Trophoblast cell (in vitro differentiated cells and primary cell): ENCODE measurements around the gene OSM.

Source experiments
- DNase-seq, 2 donors: peaks; one replicate each; pipeline ENCODE4 v3.0.0-alpha.2; 2016
- H2AFZ ChIP-seq: 2 replicates; pipeline ENCODE4 v1.6.1; 2013; ENCODE audit warnings: low read length, moderate library complexity, mild to moderate bottlenecking; ENCODE audit not compliant: insufficient read depth, poor library complexity
- H2AK5ac ChIP-seq: 2 replicates; pipeline ENCODE4 v1.6.1; 2013; ENCODE audit warnings: mild to moderate bottlenecking, low read length
- H2BK120ac ChIP-seq: 2 replicates; pipeline ENCODE4 v1.6.1; 2013; ENCODE audit warnings: low read length, mild to moderate bottlenecking, moderate library complexity; ENCODE audit not compliant: insufficient read depth, poor library complexity
- H2BK12ac ChIP-seq: 2 replicates; pipeline ENCODE4 v1.6.1; 2013; ENCODE audit warnings: mild to moderate bottlenecking, low read length, moderate library complexity
- H2BK5ac ChIP-seq: 2 replicates; pipeline ENCODE4 v1.6.1; 2013; ENCODE audit warnings: low read length, low read depth, moderate library complexity, mild to moderate bottlenecking; ENCODE audit not compliant: poor library complexity
- H3K14ac ChIP-seq: 2 replicates; pipeline ENCODE4 v1.6.1; 2013; ENCODE audit warnings: mild to moderate bottlenecking, low read length
- H3K18ac ChIP-seq: 2 replicates; pipeline ENCODE4 v1.6.1; 2013; ENCODE audit warnings: mild to moderate bottlenecking, low read length
- H3K23ac ChIP-seq: 2 replicates; pipeline ENCODE4 v1.6.1; 2013; ENCODE audit warnings: low read length
- H3K27ac ChIP-seq: 2 replicates; pipeline ENCODE4 v1.5.1; 2013; ENCODE audit warnings: low read depth, mild to moderate bottlenecking, inconsistent platforms, low read length, moderate library complexity
- H3K27me3 ChIP-seq: 2 replicates; pipeline ENCODE4 v1.6.1; 2013; ENCODE audit warnings: inconsistent platforms, mild to moderate bottlenecking, low read length, moderate library complexity; ENCODE audit not compliant: insufficient read depth
- H3K36me3 ChIP-seq, 2 experiments: 1 replicate in 1 of 2; 2 replicates in 1 of 2; pipeline ENCODE4 v1.6.1; 2013; ENCODE audit warnings: low read length in 2 of 2, mild to moderate bottlenecking in 2 of 2, moderate library complexity in 1 of 2; ENCODE audit not compliant: insufficient read depth in 2 of 2, control insufficient read depth in 1 of 2
- H3K4ac ChIP-seq: 2 replicates; pipeline ENCODE4 v1.6.1; 2013; ENCODE audit warnings: low read depth, mild to moderate bottlenecking, low read length, moderate library complexity
- H3K4me1 ChIP-seq, 2 experiments: 1 replicate in 1 of 2; 2 replicates in 1 of 2; pipeline ENCODE4 v1.6.1; 2013; ENCODE audit warnings: low read length in 2 of 2, mild to moderate bottlenecking in 2 of 2, moderate library complexity in 1 of 2; ENCODE audit not compliant: insufficient read depth in 2 of 2, control insufficient read depth in 1 of 2
- H3K4me2 ChIP-seq: 2 replicates; pipeline ENCODE4 v1.6.1; 2013; ENCODE audit warnings: inconsistent platforms, mild to moderate bottlenecking, low read length, moderate library complexity
- H3K4me3 ChIP-seq: 2 replicates; pipeline ENCODE4 v1.5.1; 2013; ENCODE audit warnings: mild to moderate bottlenecking, low read depth, low read length, inconsistent platforms
- H3K79me1 ChIP-seq: one replicate; pipeline ENCODE4 v1.6.1; 2013; ENCODE audit warnings: low read length
- H3K79me2 ChIP-seq: 2 replicates; pipeline ENCODE4 v1.6.1; 2013; ENCODE audit warnings: low read length, mild to moderate bottlenecking; ENCODE audit not compliant: control insufficient read depth, insufficient read depth, poor library complexity
- H3K9ac ChIP-seq: 2 replicates; pipeline ENCODE4 v1.6.1; 2013; ENCODE audit warnings: mild to moderate bottlenecking, low read length
- H3K9me3 ChIP-seq: 2 replicates; pipeline ENCODE4 v1.6.1; 2013; ENCODE audit warnings: low read depth, mild to moderate bottlenecking, control low read depth, inconsistent platforms, low read length; ENCODE audit not compliant: insufficient read depth
- H4K12ac ChIP-seq: 2 replicates; pipeline ENCODE4 v1.6.1; 2013; ENCODE audit warnings: low read depth, mild to moderate bottlenecking, low read length, moderate library complexity
- H4K8ac ChIP-seq: 2 replicates; pipeline ENCODE4 v1.6.1; 2013; ENCODE audit warnings: low read depth, mild to moderate bottlenecking, low read length, moderate library complexity
- H4K91ac ChIP-seq: one replicate; pipeline ENCODE4 v1.6.1; 2013; ENCODE audit warnings: low read depth, mild to moderate bottlenecking, low read length, moderate library complexity
- WGBS: extraction: QIAGEN DNeasy Blood & Tissue Kit; methylation state at CpG from one replicate; pipeline ENCODE4 v1.1.7; 2013; ENCODE audit warnings: missing lambda C conversion rate; ENCODE audit not compliant: insufficient read length, insufficient coverage; ENCODE audit errors: extremely low coverage; 5-methylcytosine and 5-hydroxymethylcytosine counted together

The OSM gene

DNA sequence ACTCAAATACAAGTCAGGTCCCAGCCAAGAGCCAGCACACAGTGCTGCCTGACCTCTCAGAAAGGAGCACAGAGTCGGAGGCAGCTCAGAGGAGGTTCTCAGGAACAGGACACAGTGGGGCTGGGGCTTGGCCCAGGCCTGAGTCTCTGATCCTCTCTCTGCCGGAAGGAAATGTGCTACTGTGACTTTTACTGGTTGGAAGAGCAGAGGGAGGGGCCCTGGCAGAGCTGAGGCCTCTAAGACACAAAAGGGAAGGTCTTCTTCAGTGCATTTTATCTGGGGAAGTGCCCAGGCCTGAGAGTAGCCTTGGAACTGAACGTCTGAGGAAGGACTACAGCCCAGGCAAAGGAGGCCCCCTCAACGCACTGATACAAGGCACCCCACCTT, 38.9 kb upstream of the OSM start:
- H4K91ac ChIP-seq, result peak overlapping the region; percentile 74
- peak overlapping the region; percentile 62 for H2BK120ac ChIP-seq
- peak in 1 of 2 donors; percentile 38 for DNase-seq
- H4K8ac ChIP-seq, result peak overlapping the region; percentile 54
- H3K79me2 ChIP-seq, result peaks cover 24% of the 10 kb centered on the region
- no peaks in the 10 kb centered on the region for H3K9me3 ChIP-seq
- H3K14ac ChIP-seq, result peak overlapping the region; percentile 54
- H3K27me3 ChIP-seq, result no peaks in the 10 kb centered on the region
- no peak overlapping the region for H4K12ac ChIP-seq
- peak overlapping the region; percentile 29 for H3K27ac ChIP-seq
- peaks cover 30 to 41% of the 10 kb centered on the region in 2 experiments for H3K36me3 ChIP-seq
- WGBS, result no CpG with 5 or more reads among the region's 4 CpGs
- no peak overlapping the region for H3K23ac ChIP-seq
- peak overlapping the region; percentile 75 for H2AK5ac ChIP-seq
- no peak overlapping the region for H3K4me3 ChIP-seq
- H2BK5ac ChIP-seq, result peak overlapping the region; percentile 38
- peaks cover 58 to 71% of the 10 kb centered on the region in 2 experiments for H3K4me1 ChIP-seq
- peaks cover 34% of the 10 kb centered on the region for H3K79me1 ChIP-seq
- H2AFZ ChIP-seq, result peak overlapping the region; percentile 30
- H3K4me2 ChIP-seq, result no peak overlapping the region
- no peak overlapping the region for H3K9ac ChIP-seq
- H2BK12ac ChIP-seq, result peak overlapping the region; percentile 72
- H3K18ac ChIP-seq, result peak overlapping the region; percentile 88
- H3K4ac ChIP-seq, result peak overlapping the region; percentile 22

GRCh38 chr22:30304495-30305244, 38.0 kb upstream of the OSM start:
- peak; percentile 40 to 73 for DNase-seq
- no peak overlapping the region for H3K14ac ChIP-seq
- H3K18ac ChIP-seq, result peak overlapping the region; percentile 2
- H2BK12ac ChIP-seq, result no peak overlapping the region
- H3K9ac ChIP-seq, result no peak overlapping the region
- H4K12ac ChIP-seq, result no peak overlapping the region
- H3K4me2 ChIP-seq, result peak overlapping the region; percentile 1
- peaks cover 57 to 72% of the 10 kb centered on the region in 2 experiments for H3K4me1 ChIP-seq
- peak overlapping the region; percentile 9 for H4K91ac ChIP-seq
- peaks cover 23% of the 10 kb centered on the region for H3K79me2 ChIP-seq
- WGBS, result 100% methylated on average over 1 of the region's 7 CpGs
- no peak overlapping the region for H3K23ac ChIP-seq
- H3K4me3 ChIP-seq, result no peak overlapping the region
- H3K27ac ChIP-seq, result peak overlapping the region; percentile 29
- H2BK5ac ChIP-seq, result no peak overlapping the region
- peaks cover 35 to 47% of the 10 kb centered on the region in 2 experiments for H3K36me3 ChIP-seq
- peak overlapping the region; percentile 30 for H3K4ac ChIP-seq
- peak overlapping the region; percentile 21 for H4K8ac ChIP-seq
- H3K27me3 ChIP-seq, result no peaks in the 10 kb centered on the region
- peak overlapping the region; percentile 9 for H2AFZ ChIP-seq
- H2BK120ac ChIP-seq, result no peak overlapping the region
- no peak overlapping the region for H2AK5ac ChIP-seq
- H3K79me1 ChIP-seq, result peaks cover 35% of the 10 kb centered on the region
- no peaks in the 10 kb centered on the region for H3K9me3 ChIP-seq

GRCh38 chr22:30302810-30303138, 36.1 kb upstream of the OSM start:
- H3K18ac ChIP-seq, result peak overlapping the region; percentile 15
- H4K12ac ChIP-seq, result no peak overlapping the region
- H3K9me3 ChIP-seq, result no peaks in the 10 kb centered on the region
- H3K27me3 ChIP-seq, result no peaks in the 10 kb centered on the region
- H2BK12ac ChIP-seq, result peak overlapping the region; percentile 4
- H3K27ac ChIP-seq, result peak overlapping the region; percentile 82
- H3K79me2 ChIP-seq, result peaks cover 23% of the 10 kb centered on the region
- no peak overlapping the region for H2AFZ ChIP-seq
- no peak overlapping the region for H3K4me2 ChIP-seq
- H3K23ac ChIP-seq, result no peak overlapping the region
- peak overlapping the region; percentile 27 for H3K14ac ChIP-seq
- DNase-seq, result peak; percentile 62 to 74
- no peak overlapping the region for H3K9ac ChIP-seq
- H3K4me3 ChIP-seq, result no peak overlapping the region
- H3K36me3 ChIP-seq, result peaks cover 47 to 56% of the 10 kb centered on the region in 2 experiments
- H2BK5ac ChIP-seq, result peak overlapping the region; percentile 44
- peak overlapping the region; percentile 12 for H2BK120ac ChIP-seq
- peak overlapping the region; percentile 61 for H4K91ac ChIP-seq
- H3K4me1 ChIP-seq, result peaks cover 58 to 74% of the 10 kb centered on the region in 2 experiments
- no CpG with 5 or more reads among the region's 5 CpGs for WGBS
- H3K4ac ChIP-seq, result peak overlapping the region; percentile 18
- H2AK5ac ChIP-seq, result peak overlapping the region; percentile 24
- H4K8ac ChIP-seq, result peak overlapping the region; percentile 12
- H3K79me1 ChIP-seq, result peaks cover 44% of the 10 kb centered on the region

DNA sequence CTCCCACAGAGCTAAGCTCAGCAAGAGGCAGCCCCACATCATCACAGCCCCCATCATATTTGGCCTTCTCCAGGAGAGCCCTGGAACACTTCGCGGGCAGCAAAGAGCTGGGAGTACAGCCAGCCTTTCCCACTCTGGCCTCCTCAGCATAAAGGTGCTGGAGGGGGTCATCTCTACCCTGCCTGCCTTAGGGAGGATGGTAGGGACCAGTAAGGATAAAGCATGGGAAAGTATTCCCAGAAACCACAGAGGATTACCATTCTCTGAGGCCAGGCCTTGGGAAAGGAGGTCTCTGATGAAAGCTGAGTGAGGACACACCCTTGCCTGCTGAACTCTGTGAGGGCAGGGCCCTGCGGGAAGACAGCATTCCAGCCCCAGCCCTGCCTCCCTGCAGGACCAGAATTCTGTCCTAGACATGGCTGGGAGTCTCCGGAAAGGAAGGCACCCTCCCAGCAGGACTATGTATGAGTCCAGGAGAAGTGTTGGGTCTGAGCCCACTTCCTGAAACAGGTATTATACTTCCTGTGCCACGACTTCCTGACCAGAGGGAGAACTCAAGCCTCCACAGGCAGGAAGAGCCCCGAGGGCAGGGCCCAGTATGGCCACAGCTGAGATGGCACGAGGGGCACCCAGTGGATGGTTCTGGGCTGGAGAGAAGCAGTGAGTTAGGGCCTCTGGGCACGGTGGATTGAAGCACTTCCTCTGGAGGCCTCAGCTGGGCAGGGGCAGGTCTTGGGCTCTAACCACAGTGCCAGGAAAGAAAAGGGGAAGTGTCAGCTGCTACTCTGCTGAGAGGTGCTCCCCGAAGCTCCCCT, 35.6 kb upstream of the OSM start:
- Histone ChIP-seq H3K4me1 (peaks cover 61 to 78% of the 10 kb centered on the region in 2 experiments), H2BK12ac (peak overlapping the region; percentile 71), H2AK5ac (peak overlapping the region; percentile 24), H3K36me3 (peaks cover 53 to 62% of the 10 kb centered on the region in 2 experiments), H2BK120ac (peak overlapping the region; percentile 26), H3K79me1 (peaks cover 44% of the 10 kb centered on the region), H3K9ac (peak overlapping the region; percentile 8), H4K91ac (peak overlapping the region; percentile 88), H4K8ac (peak overlapping the region; percentile 25), H2AFZ (no peak overlapping the region), H3K4me2 (peak overlapping the region; percentile 4), H3K18ac (peak overlapping the region; percentile 87), H4K12ac (no peak overlapping the region), H3K79me2 (peaks cover 23% of the 10 kb centered on the region), H3K4me3 (no peak overlapping the region), H3K14ac (peak overlapping the region; percentile 56), H3K27me3 (no peaks in the 10 kb centered on the region), H3K23ac (no peak overlapping the region), H3K9me3 (no peaks in the 10 kb centered on the region), H3K27ac (peak overlapping the region; percentile 82), H3K4ac (peak overlapping the region; percentile 64), H2BK5ac (peak overlapping the region; percentile 51)
- WGBS, result no CpG with 5 or more reads among the region's 9 CpGs
- peak; percentile 91 to 93 for DNase-seq
